ENCODE data around the gene PKNOX2.
A peak's percentile ranks its signal among the peaks of the same experiment; 100 is the strongest.

- TF ChIP-seq, protein P1, sequence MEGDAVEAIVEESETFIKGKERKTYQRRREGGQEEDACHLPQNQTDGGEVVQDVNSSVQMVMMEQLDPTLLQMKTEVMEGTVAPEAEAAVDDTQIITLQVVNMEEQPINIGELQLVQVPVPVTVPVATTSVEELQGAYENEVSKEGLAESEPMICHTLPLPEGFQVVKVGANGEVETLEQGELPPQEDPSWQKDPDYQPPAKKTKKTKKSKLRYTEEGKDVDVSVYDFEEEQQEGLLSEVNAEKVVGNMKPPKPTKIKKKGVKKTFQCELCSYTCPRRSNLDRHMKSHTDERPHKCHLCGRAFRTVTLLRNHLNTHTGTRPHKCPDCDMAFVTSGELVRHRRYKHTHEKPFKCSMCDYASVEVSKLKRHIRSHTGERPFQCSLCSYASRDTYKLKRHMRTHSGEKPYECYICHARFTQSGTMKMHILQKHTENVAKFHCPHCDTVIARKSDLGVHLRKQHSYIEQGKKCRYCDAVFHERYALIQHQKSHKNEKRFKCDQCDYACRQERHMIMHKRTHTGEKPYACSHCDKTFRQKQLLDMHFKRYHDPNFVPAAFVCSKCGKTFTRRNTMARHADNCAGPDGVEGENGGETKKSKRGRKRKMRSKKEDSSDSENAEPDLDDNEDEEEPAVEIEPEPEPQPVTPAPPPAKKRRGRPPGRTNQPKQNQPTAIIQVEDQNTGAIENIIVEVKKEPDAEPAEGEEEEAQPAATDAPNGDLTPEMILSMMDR (IDR thresholded peaks at IDR 0.05): peak; percentile 46 to 68 (median 60)
- TF ChIP-seq POLR2A (IDR thresholded peaks at IDR 0.05): no peak
Observed at GRCh38 chr11:125348674-125349309, 184.2 kb downstream of the PKNOX2 start.

Data from vagina (tissue), 2 donors.